GM10248 (cell line): ENCODE measurements around the gene ANKHD1.

Experiments used
- CTCF ChIA-PET: fragments of 300-600 bp; sonication (Branson Sonifier 250); formaldehyde crosslinking; extraction: SDS; loops from one replicate; lab custom pipeline; 2021; ENCODE audit warnings: antibody characterized with exemption; lab: Yijun Ruan, JAX
- POLR2A ChIA-PET: fragments of 350-650 bp; sonication (Branson Sonifier 250); formaldehyde crosslinking; extraction: SDS; loops from one replicate; lab custom pipeline; 2020; ENCODE audit warnings: antibody characterized with exemption; lab: Yijun Ruan, JAX
- DNase-seq: peaks from one replicate; pipeline ENCODE4 v3.0.0; 2012; ENCODE audit errors: extremely low spot score
- TF ChIP-seq, protein P1 (sequence below): IDR thresholded peaks from 2 replicates; pipeline ENCODE4 v1.5.1; 2012; ENCODE audit warnings: mild to moderate bottlenecking, low read depth; ENCODE audit errors: extremely low read depth, missing control alignments, control extremely low read depth

ANKHD1 gene

DNA sequence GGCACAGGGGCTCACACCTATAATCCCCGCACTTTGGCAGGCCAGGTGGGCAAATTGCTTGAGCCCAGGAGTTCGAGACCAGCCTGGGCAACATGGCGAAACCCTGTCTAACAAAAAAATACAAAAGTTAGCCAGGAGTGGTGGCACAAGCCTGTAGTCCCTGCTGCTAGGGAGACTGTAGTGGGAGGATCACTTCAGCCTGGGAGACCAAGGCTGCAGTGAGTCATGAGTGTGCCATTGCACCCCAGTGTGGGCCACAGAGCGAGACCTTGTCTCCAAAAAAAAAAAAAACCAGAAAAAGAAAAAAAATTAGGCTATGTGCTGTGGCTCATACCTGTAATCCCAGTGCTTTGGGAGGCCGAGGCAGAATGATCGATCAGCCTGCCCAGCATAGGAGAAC, 87.3 kb downstream of the ANKHD1 start:
- ChIA-PET POLR2A (no interaction called here), CTCF (no interaction called here)
- TF ChIP-seq, protein P1, sequence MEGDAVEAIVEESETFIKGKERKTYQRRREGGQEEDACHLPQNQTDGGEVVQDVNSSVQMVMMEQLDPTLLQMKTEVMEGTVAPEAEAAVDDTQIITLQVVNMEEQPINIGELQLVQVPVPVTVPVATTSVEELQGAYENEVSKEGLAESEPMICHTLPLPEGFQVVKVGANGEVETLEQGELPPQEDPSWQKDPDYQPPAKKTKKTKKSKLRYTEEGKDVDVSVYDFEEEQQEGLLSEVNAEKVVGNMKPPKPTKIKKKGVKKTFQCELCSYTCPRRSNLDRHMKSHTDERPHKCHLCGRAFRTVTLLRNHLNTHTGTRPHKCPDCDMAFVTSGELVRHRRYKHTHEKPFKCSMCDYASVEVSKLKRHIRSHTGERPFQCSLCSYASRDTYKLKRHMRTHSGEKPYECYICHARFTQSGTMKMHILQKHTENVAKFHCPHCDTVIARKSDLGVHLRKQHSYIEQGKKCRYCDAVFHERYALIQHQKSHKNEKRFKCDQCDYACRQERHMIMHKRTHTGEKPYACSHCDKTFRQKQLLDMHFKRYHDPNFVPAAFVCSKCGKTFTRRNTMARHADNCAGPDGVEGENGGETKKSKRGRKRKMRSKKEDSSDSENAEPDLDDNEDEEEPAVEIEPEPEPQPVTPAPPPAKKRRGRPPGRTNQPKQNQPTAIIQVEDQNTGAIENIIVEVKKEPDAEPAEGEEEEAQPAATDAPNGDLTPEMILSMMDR = no peak
- no peak for DNase-seq

DNA sequence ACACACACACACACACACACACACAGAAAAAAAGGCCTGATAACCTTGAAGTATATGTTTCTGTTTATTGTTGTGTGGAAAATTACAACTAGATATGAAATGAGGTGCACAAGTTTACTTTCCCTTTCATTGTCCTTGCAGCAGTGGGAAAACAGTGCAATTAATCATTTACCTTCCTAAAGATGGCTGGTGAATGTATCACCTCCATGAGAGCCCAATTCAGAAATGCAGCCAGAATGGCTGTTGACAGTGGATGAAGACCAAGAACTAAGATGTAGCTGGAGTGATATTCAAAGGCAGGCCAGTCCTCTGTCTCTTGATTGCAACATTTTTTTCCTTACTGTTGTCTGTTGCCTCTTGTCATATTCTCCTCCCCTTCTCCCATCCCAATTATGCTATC, 96.3 kb downstream of the ANKHD1 start:
- ChIA-PET CTCF (no interaction called here), POLR2A (no interaction called here)
- TF ChIP-seq, protein P1 = no peak
- DNase-seq = no peak

- DNase-seq = no peak
- ChIA-PET CTCF (no interaction called here), POLR2A (no interaction called here)
- TF ChIP-seq, protein P1 = no peak
Observed at GRCh38 chr5:140498591-140498990, 97.0 kb downstream of the ANKHD1 start.

GRCh38 chr5:140502834-140503233, 101.2 kb downstream of the ANKHD1 start:
- POLR2A ChIA-PET = no interaction called here
- TF ChIP-seq, protein P1 = no peak
- DNase-seq = no peak
- CTCF ChIA-PET = interaction anchor here (0.9 kb wide), 1 partner anchor 27 kb away, joined by 3 read pairs; no protein-coding TSS in a partner anchor

GRCh38 chr5:140509898-140510297, 108.3 kb downstream of the ANKHD1 start:
- ChIA-PET CTCF (interaction anchor here (1.0 to 1.7 kb wide), 2 partner anchors 17 to 21 kb away, joined by 3 to 5 read pairs; no protein-coding TSS in a partner anchor), POLR2A (no interaction called here)
- TF ChIP-seq, protein P1 = no peak
- no peak for DNase-seq

- ChIA-PET CTCF (no interaction called here), POLR2A (no interaction called here)
- TF ChIP-seq, protein P1 = no peak
- DNase-seq = no peak
Observed at GRCh38 chr5:140513124-140513523, 111.5 kb downstream of the ANKHD1 start.
